Esophagus muscularis mucosa (tissue), 4 donors: ENCODE data around the gene ZNF398. TPM values are rescaled to one million over a fixed set of nuclear protein-coding genes. Genes with fewer than 3 reads are reported as not detected.

Experiments used
- DNase-seq: peaks from one replicate; pipeline ENCODE4 v3.0.0-alpha.2; 2017; ENCODE audit errors: extremely low spot score
- H3K27ac ChIP-seq, 4 donors: fragments of 200-600 bp; sonication (generic); replicated peaks in 1 of 4; 1 replicate in 3 of 4; 2 replicates in 1 of 4; pipeline ENCODE4 v1.5.1; 2016 to 2019; ENCODE audit warnings: mild to moderate bottlenecking in 1 of 4
- H3K27me3 ChIP-seq, 4 donors: fragments of 200-600 bp; sonication (generic); one replicate each; pipeline versions ENCODE4 v1.5.1 to v1.6.0; 2016 to 2019
- H3K36me3 ChIP-seq, 4 donors: fragments of 200-600 bp; sonication (generic); one replicate each; pipeline ENCODE4 v1.5.1; 2016 to 2019
- H3K4me1 ChIP-seq, 4 donors: fragments of 200-600 bp; sonication (generic); one replicate each; pipeline ENCODE4 v1.5.1; 2016 to 2019
- H3K4me3 ChIP-seq, 4 donors: fragments of 200-600 bp; sonication (generic); 1 replicate in 2 of 4; 2 replicates in 2 of 4; pipeline ENCODE4 v1.5.1; 2016 to 2019; ENCODE audit warnings: mild to moderate bottlenecking in 4 of 4, moderate library complexity in 1 of 4
- H3K9me3 ChIP-seq, 4 donors: fragments of 200-600 bp; sonication (generic); 1 replicate in 3 of 4; 2 replicates in 1 of 4; pipeline ENCODE4 v1.5.1; 2016 to 2019
- CTCF ChIP-seq, 3 experiments: fragments of 200-600 bp in 2 of 3; fragments of 450-650 bp in 1 of 3; sonication (generic) in 2 of 3; IDR thresholded peaks; one replicate each; pipeline ENCODE4 v1.5.1; 2017 to 2019; ENCODE audit warnings: antibody characterized with exemption in 3 of 3, mild to moderate bottlenecking in 2 of 3, moderate library complexity in 1 of 3
- EP300 ChIP-seq: sonication (generic); formaldehyde crosslinking; IDR thresholded peaks from one replicate; pipeline ENCODE4 v1.6.1; 2017; ENCODE audit warnings: antibody characterized with exemption
- POLR2A ChIP-seq: fragments of 450-650 bp; IDR thresholded peaks from one replicate; pipeline ENCODE4 v1.6.1; 2017; ENCODE audit warnings: antibody characterized with exemption, moderate library complexity, mild to moderate bottlenecking, low read depth
- POLR2AphosphoS5 ChIP-seq, 2 donors: sonication (generic); formaldehyde crosslinking; IDR thresholded peaks; one replicate each; pipeline ENCODE4 v1.6.1; 2017; ENCODE audit warnings: antibody characterized with exemption in 2 of 2
- WGBS: methylation state at CpG from one replicate; pipeline ENCODE4 v1.1.5; 2018; 5-methylcytosine and 5-hydroxymethylcytosine counted together
- intact Hi-C: fragments of 100-400 bp; cut with DNase I; formaldehyde crosslinking; loops from one replicate; pipeline ENCODE4 v1.15.1; 2023
- small RNA-seq, 3 donors: library from RNA; depleted of rRNA; stranded (forward); fragments of <200 nt; gene quantifications; one replicate each; pipeline ENCODE3, GENCODE V24; 2016
- total RNA-seq, 4 donors: library from RNA; depleted of rRNA; stranded (reverse); fragments of >200 nt; gene quantifications; one replicate each; pipeline versions ENCODE4 v1.1.0 to v1.2.1, GENCODE V29; 2016

Gene ZNF398
- total RNA-seq, 4 donors from 2014 or later = 16.9 to 22.6 (median 19.2) TPM

GRCh38 chr7:149232362-149232761 is 85.1 kb downstream of the ZNF398 start:
- no peak overlapping the region for H3K27ac ChIP-seq
- no peaks in the 10 kb centered on the region for H3K4me1 ChIP-seq
- no peak overlapping the region for H3K4me3 ChIP-seq
- WGBS = 82% methylated on average over 2 of the region's 2 CpGs
- no peaks in the 10 kb centered on the region for H3K27me3 ChIP-seq
- no peaks in the 10 kb centered on the region for H3K9me3 ChIP-seq
- H3K36me3 ChIP-seq = no peaks in the 10 kb centered on the region
- no peak for DNase-seq
- intact Hi-C loops = no loop called here
- TF ChIP-seq CTCF (IDR thresholded peaks at IDR 0.05) = no peak
- TF ChIP-seq EP300 = no peak
- TF ChIP-seq POLR2A = no peak
- no peak for TF ChIP-seq POLR2AphosphoS5 (IDR thresholded peaks at IDR 0.05)

Small RNA genes lying within 50 kb of the gene (small RNA-seq; reads per million reads assigned to genes)
- gene AC004890.1 (0 reads per million in 3 donors), gene RN7SL521P (0 to 0.08 (median 0) reads per million in 3 donors)

Other genes with a start within 250 kb of the ZNF398 start
- gene PDIA4, start 118.9 kb upstream of the ZNF398 start, total RNA-seq = 10 to 100 TPM; 33.2 to 58.1 (median 42.8) TPM
- 10 to 100 TPM in 1 of 4 donors, 1 to 10 TPM in 3; 4.5 to 10.7 (median 5.6) TPM for gene ZNF786, start 56.7 kb upstream of the ZNF398 start, total RNA-seq
- gene ZNF425, start 21.1 kb upstream of the ZNF398 start, total RNA-seq = 1 to 10 TPM; 2.1 to 3.9 (median 3.3) TPM
- 10 to 100 TPM; 16.9 to 28.7 (median 22.2) TPM for gene ZNF282, start 48.1 kb downstream of the ZNF398 start, total RNA-seq
- gene ZNF212, start 92.2 kb downstream of the ZNF398 start, total RNA-seq = 1 to 10 TPM; 4.8 to 8.8 (median 7.4) TPM
- gene ZNF783, start 114.7 kb downstream of the ZNF398 start, total RNA-seq = 10 to 100 TPM in 3 of 4 donors, 1 to 10 TPM in 1; 8.4 to 12.2 (median 11.9) TPM